GM18505 (cell line): ENCODE measurements around the gene SNW1.
"Not testable (repeated sequence)": the region's sequence is repeated elsewhere in the genome, so short reads cannot be mapped to it uniquely, and the experiment has no call there.

Experiments used
- ATAC-seq: cut with Tn5 transposase; IDR thresholded peaks from one replicate; pipeline ENCODE4 v1.9.1; 2021; ENCODE audit not compliant: unreplicated experiment
- POLR2A ChIP-seq: IDR thresholded peaks from 4 replicates; pipeline ENCODE4 v1.6.1; 2011; ENCODE audit warnings: borderline replicate concordance; ENCODE audit not compliant: insufficient read depth, insufficient read length; ENCODE audit errors: extremely low read depth

Gene SNW1

DNA sequence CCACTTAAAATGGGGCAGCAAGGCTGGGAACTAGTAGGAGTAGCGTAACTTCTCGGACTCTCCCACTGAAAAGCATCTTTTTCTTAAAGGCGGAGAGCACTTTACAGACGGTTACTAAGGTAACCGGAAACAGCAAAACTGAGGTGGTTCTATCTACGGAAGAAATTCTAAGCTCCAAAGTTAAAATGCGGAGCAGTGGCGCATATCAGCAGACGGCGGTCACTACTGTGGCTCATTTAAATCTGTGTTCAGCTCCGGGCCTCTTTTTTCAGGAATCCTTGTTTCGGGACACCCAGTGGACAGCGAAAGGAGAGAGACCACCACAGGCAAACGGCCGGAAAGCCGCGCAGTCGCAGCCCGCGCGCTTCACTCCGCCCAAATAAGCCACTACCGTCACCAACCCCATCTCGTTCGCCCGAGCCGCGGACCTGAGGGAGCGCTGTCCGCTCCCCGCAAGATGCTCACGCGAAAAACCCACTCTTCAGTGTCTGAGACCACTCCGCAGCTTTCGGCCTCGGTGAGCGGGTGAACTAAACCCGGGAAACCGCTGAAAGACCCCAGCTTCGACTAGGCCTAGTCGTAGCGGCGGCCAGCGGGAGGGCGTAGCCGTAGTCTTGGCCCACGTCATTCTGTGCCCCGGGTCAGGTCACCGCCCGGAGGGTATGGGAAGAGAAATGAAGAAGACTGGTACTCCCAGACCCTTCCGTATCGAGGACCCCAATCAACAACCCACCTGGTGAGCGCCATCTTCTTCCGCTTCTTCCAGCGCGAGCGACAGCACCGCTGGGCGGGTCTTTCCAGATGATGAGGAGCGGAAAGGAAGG, at the start of gene SNW1:
Gene SNW1 (minus strand): TSS at position 776 of the 824 bp plus-strand sequence. CDS start 29 bp downstream, at position 747.
- peak; percentile 80 for TF ChIP-seq POLR2A
- peak; percentile 93 for ATAC-seq

DNA sequence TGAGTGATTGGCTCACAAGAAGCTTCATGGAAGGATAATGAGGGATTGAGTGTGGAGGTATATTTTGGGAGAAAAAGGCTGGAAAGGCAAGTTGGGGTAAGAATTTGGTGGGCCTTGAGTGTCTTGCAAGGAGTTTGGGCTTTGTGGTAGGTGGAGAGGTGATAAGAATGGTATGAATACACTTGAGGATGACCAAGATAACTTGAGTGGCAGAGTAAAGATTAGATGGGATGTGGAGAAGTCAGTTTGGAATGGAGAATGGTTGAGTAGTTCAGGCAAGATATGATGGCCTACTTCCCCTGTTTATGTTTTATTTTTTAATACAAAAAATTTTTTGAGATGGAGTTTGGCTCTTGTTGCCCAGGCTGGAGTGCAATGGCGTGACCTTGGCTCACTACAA, 48.1 kb upstream of the SNW1 start:
- ATAC-seq: no peak

DNA sequence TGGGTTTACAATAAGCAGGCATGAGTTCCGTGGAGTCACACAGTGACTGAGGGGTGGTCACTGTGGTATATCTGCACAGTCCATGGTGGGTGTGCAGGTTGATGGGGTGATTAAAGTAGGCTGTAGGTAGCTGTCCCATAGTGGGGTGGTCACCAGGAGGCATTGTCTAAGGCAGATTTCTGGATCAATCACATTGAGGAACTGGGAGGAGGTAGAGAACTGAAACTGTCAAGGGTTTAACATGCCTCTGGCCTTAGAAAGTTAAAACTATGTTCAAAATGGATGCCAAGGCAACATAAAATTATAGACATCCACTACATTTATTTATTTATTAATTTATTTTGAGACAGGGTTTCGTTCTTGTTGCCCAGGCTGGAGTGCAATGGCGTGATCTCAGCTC, 47.3 kb upstream of the SNW1 start:
- ATAC-seq: no peak
- TF ChIP-seq POLR2A: no peak

More for the DNA sequence above, 48.1 kb upstream of the SNW1 start:
- no peak for TF ChIP-seq POLR2A

GRCh38 chr14:77805706-77806105, 44.8 kb upstream of the SNW1 start:
- no peak for TF ChIP-seq POLR2A
- no peak for ATAC-seq

GRCh38 chr14:77804592-77804991, 43.6 kb upstream of the SNW1 start:
- no peak for TF ChIP-seq POLR2A
- no peak for ATAC-seq

- ATAC-seq: no peak
- TF ChIP-seq POLR2A: no peak
Measured at GRCh38 chr14:77800814-77801213, 39.9 kb upstream of the SNW1 start.

GRCh38 chr14:77799863-77800730, 39.1 kb upstream of the SNW1 start, which contains the start of gene ADCK1:
Gene ADCK1 (plus strand): TSS chr14:77800109. CDS start chr14:77818979, 18,870 bp downstream.
- peak; percentile 79 for TF ChIP-seq POLR2A
- peak; percentile 93 for ATAC-seq

DNA sequence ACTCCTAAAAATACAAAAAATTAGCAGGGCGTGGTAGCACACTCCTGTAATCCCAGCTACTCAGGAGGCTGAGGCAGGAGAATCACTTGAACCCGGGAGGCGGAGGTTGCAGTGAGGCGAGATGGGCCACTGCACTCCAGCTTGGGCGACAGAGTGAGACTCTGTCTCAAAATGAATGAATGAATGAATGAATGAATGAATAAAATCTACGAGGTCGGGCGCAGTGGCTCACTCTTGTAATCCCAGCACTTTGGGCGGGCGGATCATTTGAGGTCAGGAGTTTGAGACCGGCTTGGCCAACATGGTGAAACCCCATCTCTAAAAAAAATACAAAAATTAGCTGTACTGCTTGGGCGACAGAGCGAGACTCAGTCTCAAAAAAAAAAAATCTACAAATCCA, 38.5 kb upstream of the SNW1 start:
- peak; percentile 3 for ATAC-seq

DNA sequence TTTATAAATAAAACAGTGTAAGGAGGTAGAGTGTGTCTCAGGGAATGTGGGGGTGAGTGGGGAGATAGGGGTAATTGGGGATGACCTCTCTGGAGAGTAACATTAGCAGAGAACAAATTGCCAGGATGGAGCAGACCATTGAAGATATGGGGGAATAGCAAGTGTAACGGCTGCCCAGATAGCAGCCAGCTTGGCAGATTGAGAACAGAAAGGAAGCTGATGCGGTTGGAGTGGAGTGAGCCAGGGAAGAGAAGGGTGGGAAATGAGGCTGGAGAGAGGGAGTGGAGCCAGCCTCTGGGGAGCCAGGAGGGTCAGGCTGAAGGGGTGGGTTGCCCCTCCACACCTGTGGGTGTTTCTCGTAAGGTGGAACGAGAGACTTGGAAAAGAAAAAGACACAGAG, 33.4 kb upstream of the SNW1 start:
- TF ChIP-seq POLR2A: no peak
- no peak for ATAC-seq

DNA sequence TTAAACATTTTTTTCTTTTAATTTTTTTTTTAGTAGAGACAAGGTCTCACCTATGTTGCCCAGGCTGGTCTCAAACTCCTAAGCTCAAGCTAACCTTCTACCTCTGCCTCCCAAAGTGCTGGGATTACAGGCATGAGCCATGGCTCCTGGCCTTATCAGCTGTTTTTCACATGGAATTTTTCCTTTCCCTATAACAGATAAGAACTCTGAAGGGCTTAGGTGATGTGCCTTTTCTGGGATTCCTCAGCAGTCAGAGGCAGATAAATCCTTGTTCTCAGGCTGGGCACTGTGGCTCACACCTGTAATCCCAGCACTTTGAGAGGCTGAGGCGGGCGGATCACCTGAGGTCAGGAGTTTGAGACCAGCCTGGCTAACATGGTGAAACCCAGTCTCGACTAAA, 32.3 kb upstream of the SNW1 start:
- ATAC-seq: not testable (repeated sequence)

- no peak for ATAC-seq
- no peak for TF ChIP-seq POLR2A
Measured at GRCh38 chr14:77791225-77791600, 30.3 kb upstream of the SNW1 start.

GRCh38 chr14:77790566-77791224, 29.7 kb upstream of the SNW1 start:
- ATAC-seq: no peak
- no peak for TF ChIP-seq POLR2A

DNA sequence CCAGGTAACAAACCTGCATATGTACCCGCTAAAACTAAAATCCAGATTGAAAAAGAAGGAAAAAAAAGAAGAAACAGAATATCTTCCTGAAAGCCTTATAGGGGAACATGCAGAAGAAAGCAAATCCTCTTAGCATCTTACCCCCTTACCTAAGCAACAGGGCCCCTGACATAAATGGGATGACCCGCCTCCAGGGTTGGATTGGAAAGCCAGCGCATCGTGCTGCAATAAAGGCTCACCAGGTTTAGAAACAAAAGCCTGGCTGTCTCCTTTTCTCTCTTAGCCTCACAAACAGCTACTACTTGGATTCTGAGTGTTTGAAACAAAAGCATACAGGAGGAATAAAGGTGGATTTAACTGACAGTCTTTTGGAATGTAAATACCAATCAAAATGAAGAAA, 25.2 kb upstream of the SNW1 start:
- no peak for ATAC-seq
- TF ChIP-seq POLR2A: no peak

DNA sequence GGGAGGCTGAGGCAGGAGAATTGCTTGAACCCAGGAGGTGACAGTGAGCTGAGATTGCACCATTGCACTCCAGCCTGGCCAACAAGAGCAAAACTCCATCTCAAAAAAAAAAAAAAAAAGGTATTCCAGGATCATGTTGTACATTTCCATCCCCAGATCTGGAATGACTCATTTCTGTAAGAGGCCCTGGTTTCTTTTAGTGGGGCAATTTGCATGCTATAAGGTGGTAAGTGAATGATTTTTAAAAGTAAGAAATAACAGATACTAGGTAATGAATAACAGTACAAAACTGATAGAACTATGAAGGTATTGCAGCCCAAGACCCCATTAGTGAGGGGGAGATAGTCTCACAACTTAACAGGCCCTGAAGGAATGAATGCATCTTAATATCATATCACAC, 21.2 kb upstream of the SNW1 start:
- no peak for TF ChIP-seq POLR2A
- ATAC-seq: no peak

GRCh38 chr14:77773966-77774365, 13.0 kb upstream of the SNW1 start:
- not testable (repeated sequence) for ATAC-seq

GRCh38 chr14:77768442-77769069, 7.6 kb upstream of the SNW1 start:
- not testable (repeated sequence) for ATAC-seq
